ENCODE results near the gene IRF5. TPM values are rescaled to one million over a fixed set of nuclear protein-coding genes. Genes with fewer than 3 reads are reported as not detected.

Gene IRF5
- total and polyA plus RNA-seq, 10 of the 15 experiments (the other 5 are each of a cell fraction or from before 2014, with no cell fraction given) = 5.4 to 90.3 (median 61.7) TPM

DNA sequence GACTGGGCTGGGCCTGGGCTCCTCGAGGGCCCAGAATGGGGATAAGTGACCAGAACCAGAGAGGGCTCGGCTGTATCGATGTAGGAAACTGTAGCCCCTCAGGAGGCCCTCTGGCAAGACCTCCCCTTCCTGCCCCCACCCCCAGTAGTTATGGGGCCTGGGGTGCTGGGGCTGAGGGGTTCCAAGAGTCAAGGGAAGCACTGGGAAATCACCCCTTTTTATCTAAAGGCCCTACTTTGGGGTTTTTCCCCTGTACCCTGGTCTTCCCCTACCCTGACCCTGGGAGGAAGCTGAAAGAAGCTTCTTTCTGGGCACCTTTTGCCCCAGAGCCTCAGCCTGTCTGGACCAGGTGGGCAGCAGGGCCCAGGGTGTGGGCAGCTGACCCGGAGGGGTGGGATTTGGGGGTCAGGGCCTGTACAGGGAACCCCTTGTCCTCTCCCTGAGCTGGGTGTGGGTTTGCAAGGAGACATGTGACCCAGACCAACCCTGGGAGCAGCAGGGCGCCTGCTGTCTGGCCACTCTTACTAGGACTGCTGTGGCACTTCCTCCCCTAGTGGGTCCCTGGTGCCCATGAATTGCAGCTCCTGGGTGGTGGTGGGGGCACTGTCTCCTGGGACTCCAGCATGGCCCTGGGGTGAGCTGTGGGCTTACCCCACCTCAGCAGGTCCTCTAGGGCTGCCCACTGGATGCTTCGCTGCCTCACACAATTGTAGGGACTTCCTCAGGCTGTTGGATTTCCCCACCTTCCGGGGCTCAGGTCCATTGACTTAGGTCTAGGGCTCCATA, 1.5 kb downstream of the IRF5 start:
- Histone ChIP-seq H2AFZ (ENCODE audit: control insufficient read depth, low read depth, low read length) (no peak overlapping the region), H3K4me2 (ENCODE audit: control insufficient read depth, insufficient read depth) (peak overlapping the region; percentile 86), H3K79me2 (ENCODE audit: control insufficient read depth, insufficient read depth, low read length) (peaks cover 89% of the 10 kb centered on the region), H3K9ac (ENCODE audit: control insufficient read depth, insufficient read depth, low read length) (peak overlapping the region; percentile 83), H3K27me3 (replicated peaks in 1 of 2; ENCODE audit: control insufficient read depth in 2 of 2, insufficient read depth in 2 of 2, low read length in 1 of 2) (no peaks in the 10 kb centered on the region), H3K9me3 (replicated peaks; ENCODE audit: control insufficient read depth, insufficient read depth, low read length) (no peaks in the 10 kb centered on the region), H3K36me3 (ENCODE audit: control insufficient read depth in 2 of 2, insufficient read depth in 2 of 2, low read length in 1 of 2) (peaks cover 0 to 11% of the 10 kb centered on the region in 2 experiments; a peak in 3 of 4 replicates), H3K4me1 (ENCODE audit: control insufficient read depth, insufficient read depth, low read length) (peaks cover 45% of the 10 kb centered on the region), H4K20me1 (ENCODE audit: control insufficient read depth, insufficient read depth) (no peaks in the 10 kb centered on the region), H3K4me3 (peak overlapping the region; percentile 71), H3K27ac (ENCODE audit: control insufficient read depth, insufficient read depth) (peak overlapping the region; percentile 96)
- intact Hi-C loops (cut with micrococcal nuclease; ENCODE audit: unreplicated experiment) = loop anchor here (10.0 kb wide), 2 partner anchors 206 to 676 kb away; partner anchors contain the start of genes NRF1 and TSPAN33
- CTCF ChIA-PET = interaction anchor here (0.6 to 2.9 kb wide), 21 partner anchors 9 to 333 kb away, joined by 3 to 23 read pairs (median 4); partner anchors contain the start of gene KCP
- FAIRE-seq (no peak), ATAC-seq (peak; percentile 39), DNase-seq (ENCODE audit: low read depth, low spot score) (peak; percentile 65)
- POLR2A ChIA-PET = interaction anchor here (0.5 to 6.7 kb wide), 25 partner anchors 10 to 429 kb away, joined by 3 to 107 read pairs (median 5); partner anchors contain the start of genes ATP6V1F, KCP and TNPO3
- SMC1A ChIA-PET (ENCODE audit: uncharacterized antibody, unreplicated experiment) = interaction anchor here (0.9 to 3.7 kb wide), 17 partner anchors 14 to 224 kb away, joined by 3 to 37 read pairs (median 7); partner anchors contain the start of gene TNPO3
- WGBS (ENCODE audit: insufficient coverage, insufficient replicate concordance, low lambda C conversion rate, missing lambda C conversion rate) = 3% methylated on average over 4 of the region's 7 CpGs
- RAD21 ChIA-PET (ENCODE audit: unreplicated experiment) = interaction anchor here (0.6 to 5.6 kb wide), 32 partner anchors 9 to 676 kb away, joined by 3 to 40 read pairs (median 4); partner anchors contain the start of gene TNPO3
- in situ Hi-C loops (cut with MboI) = no loop called here
- no TSS peak for BruUV-seq (replicated peaks)
- peak; percentile 92 for TF ChIP-seq MEF2B (IDR thresholded peaks at IDR 0.05; ENCODE audit: partially characterized antibody, poor library complexity, severe bottlenecking)
- peak; percentile 11; the same call in 1 of the 2 replicates for TF ChIP-seq POLR2AphosphoS2 (IDR thresholded peaks at IDR 0.05; ENCODE audit: low read depth, low read length)
- peak in 1 of 2 experiments; percentile 52; a peak in 2 of 4 replicates for TF ChIP-seq IKZF2 (IDR thresholded peaks at IDR 0.05)
- peak; percentile 98 for TF ChIP-seq GATAD2B (conservative IDR thresholded peaks at IDR 0.05; ENCODE audit: low read depth)
- TF ChIP-seq ZBED1 (IDR thresholded peaks at IDR 0.05; ENCODE audit: borderline replicate concordance) = peak; percentile 75; the same call in 1 of the 2 replicates
- TF ChIP-seq, protein P1, sequence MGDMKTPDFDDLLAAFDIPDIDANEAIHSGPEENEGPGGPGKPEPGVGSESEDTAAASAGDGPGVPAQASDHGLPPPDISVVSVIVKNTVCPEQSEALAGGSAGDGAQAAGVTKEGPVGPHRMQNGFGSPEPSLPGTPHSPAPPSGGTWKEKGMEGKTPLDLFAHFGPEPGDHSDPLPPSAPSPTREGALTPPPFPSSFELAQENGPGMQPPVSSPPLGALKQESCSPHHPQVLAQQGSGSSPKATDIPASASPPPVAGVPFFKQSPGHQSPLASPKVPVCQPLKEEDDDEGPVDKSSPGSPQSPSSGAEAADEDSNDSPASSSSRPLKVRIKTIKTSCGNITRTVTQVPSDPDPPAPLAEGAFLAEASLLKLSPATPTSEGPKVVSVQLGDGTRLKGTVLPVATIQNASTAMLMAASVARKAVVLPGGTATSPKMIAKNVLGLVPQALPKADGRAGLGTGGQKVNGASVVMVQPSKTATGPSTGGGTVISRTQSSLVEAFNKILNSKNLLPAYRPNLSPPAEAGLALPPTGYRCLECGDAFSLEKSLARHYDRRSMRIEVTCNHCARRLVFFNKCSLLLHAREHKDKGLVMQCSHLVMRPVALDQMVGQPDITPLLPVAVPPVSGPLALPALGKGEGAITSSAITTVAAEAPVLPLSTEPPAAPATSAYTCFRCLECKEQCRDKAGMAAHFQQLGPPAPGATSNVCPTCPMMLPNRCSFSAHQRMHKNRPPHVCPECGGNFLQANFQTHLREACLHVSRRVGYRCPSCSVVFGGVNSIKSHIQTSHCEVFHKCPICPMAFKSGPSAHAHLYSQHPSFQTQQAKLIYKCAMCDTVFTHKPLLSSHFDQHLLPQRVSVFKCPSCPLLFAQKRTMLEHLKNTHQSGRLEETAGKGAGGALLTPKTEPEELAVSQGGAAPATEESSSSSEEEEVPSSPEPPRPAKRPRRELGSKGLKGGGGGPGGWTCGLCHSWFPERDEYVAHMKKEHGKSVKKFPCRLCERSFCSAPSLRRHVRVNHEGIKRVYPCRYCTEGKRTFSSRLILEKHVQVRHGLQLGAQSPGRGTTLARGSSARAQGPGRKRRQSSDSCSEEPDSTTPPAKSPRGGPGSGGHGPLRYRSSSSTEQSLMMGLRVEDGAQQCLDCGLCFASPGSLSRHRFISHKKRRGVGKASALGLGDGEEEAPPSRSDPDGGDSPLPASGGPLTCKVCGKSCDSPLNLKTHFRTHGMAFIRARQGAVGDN (IDR thresholded peaks at IDR 0.05) = peak; percentile 24; the same call in 1 of the 2 replicates
- TF ChIP-seq NRF1 (conservative IDR thresholded peaks at IDR 0.05; ENCODE audit: low read depth, low read length) = no peak
- TF ChIP-seq DPF2 (IDR thresholded peaks at IDR 0.05) = peak; percentile 83; the same call in 1 of the 2 replicates
- TF ChIP-seq RELA (IDR thresholded peaks at IDR 0.05; ENCODE audit: borderline replicate concordance, partially characterized antibody) = peak; percentile 73
- TF ChIP-seq SPI1 (IDR thresholded peaks at IDR 0.05; ENCODE audit: borderline replicate concordance, insufficient read depth, low read depth, low read length) = peak; percentile 68
- TF ChIP-seq EED (IDR thresholded peaks at IDR 0.05; ENCODE audit: low read depth) = peak; percentile 48; the same call in 1 of the 2 replicates
- peak; percentile 93 for TF ChIP-seq NR2F1 (conservative IDR thresholded peaks at IDR 0.05)
- TF ChIP-seq NR2C1 (IDR thresholded peaks at IDR 0.05) = peak; percentile 19; the same call in 1 of the 2 replicates
- peak; percentile 42; the same call in 1 of the 2 replicates for TF ChIP-seq POLR2A (IDR thresholded peaks at IDR 0.05; ENCODE audit: low read depth, low read length)
- TF ChIP-seq IRF4 (IDR thresholded peaks at IDR 0.05; ENCODE audit: low read depth, low read length) = peak; percentile 55; the same call in 1 of the 2 replicates
- TF ChIP-seq CHD2 (IDR thresholded peaks at IDR 0.05; ENCODE audit: borderline replicate concordance, low read depth, low read length) = peak; percentile 10; the same call in 1 of the 2 replicates
- TF ChIP-seq ATF7 (IDR thresholded peaks at IDR 0.05; ENCODE audit: low read depth) = no peak
- TF ChIP-seq PAX5 (IDR thresholded peaks at IDR 0.05; ENCODE audit: borderline replicate concordance, low read depth, low read length) = peak; percentile 69
- TF ChIP-seq YY1 (IDR thresholded peaks at IDR 0.05; ENCODE audit: low read depth, low read length) = peak; percentile 23; the same call in 1 of the 2 replicates
- peak; percentile 72 for TF ChIP-seq IKZF1 (conservative IDR thresholded peaks at IDR 0.05)
- TF ChIP-seq POLR2AphosphoS5 (IDR thresholded peaks at IDR 0.05; ENCODE audit: low read length) = peak; percentile 76
- TF ChIP-seq ZNF274 (IDR thresholded peaks at IDR 0.05; ENCODE audit: insufficient read depth, insufficient read length) = no peak
